GM20000 (cell line): ENCODE data around the gene ZG16.
A peak's percentile ranks its signal among the peaks of the same experiment; 100 is the strongest.
"Not testable (repeated sequence)": the region's sequence is repeated elsewhere in the genome, so short reads cannot be mapped to it uniquely, and the experiment has no call there.

ENCODE experiments used
- DNase-seq: peaks from one replicate; pipeline ENCODE4 v3.0.0; 2012; ENCODE audit warnings: low spot score
- CTCF ChIP-seq: IDR thresholded peaks from 2 replicates; pipeline ENCODE4 v1.5.1; 2012; ENCODE audit warnings: mild to moderate bottlenecking, control low read depth; ENCODE audit errors: extremely low read depth, missing control alignments

Gene ZG16

GRCh38 chr16:29745121-29745852 is 32.8 kb upstream of the ZG16 start:
- TF ChIP-seq CTCF: no peak
- DNase-seq: peak; percentile 82

GRCh38 chr16:29745853-29746345 is 32.2 kb upstream of the ZG16 start, which contains the start of gene C16orf54:
Gene C16orf54 (minus strand): TSS chr16:29745990. CDS start chr16:29744951, 1,039 bp downstream.
- TF ChIP-seq CTCF: no peak
- DNase-seq: peak; percentile 80

- DNase-seq: not testable (repeated sequence)
Observed at GRCh38 chr16:29746518-29746917, 31.5 kb upstream of the ZG16 start.

- TF ChIP-seq CTCF: no peak
- DNase-seq: no peak
Observed at GRCh38 chr16:29747947-29748759, 29.9 kb upstream of the ZG16 start.

GRCh38 chr16:29748760-29749149 is 29.3 kb upstream of the ZG16 start:
- DNase-seq: not testable (repeated sequence)

- DNase-seq: no peak
- TF ChIP-seq CTCF: no peak
Observed at GRCh38 chr16:29753516-29753915, 24.5 kb upstream of the ZG16 start.

GRCh38 chr16:29756654-29757053 is 21.4 kb upstream of the ZG16 start:
- DNase-seq: no peak
- TF ChIP-seq CTCF: no peak

- DNase-seq: not testable (repeated sequence)
Observed at GRCh38 chr16:29757086-29757485, 21.0 kb upstream of the ZG16 start.
